Thoracic aorta (tissue), 2 donors: ENCODE results near the gene PPP1R12B. TPM values are rescaled to one million over a fixed set of nuclear protein-coding genes. Genes with fewer than 3 reads are reported as not detected.
"Not testable (repeated sequence)": the region's sequence is repeated elsewhere in the genome, so short reads cannot be mapped to it uniquely, and the experiment has no call there.

ENCODE experiments used
- ATAC-seq: fragments of 150-250 bp; one replicate; pipeline ENCODE4 v1.8.0; 2017; ENCODE audit warnings: low read depth; ENCODE audit not compliant: insufficient number of reproducible peaks, low FRiP score
- DNase-seq: peaks from one replicate; pipeline ENCODE4 v3.0.0-alpha.2; 2020; ENCODE audit warnings: low spot score
- H3K27ac ChIP-seq, 2 donors: fragments of 200-600 bp; sonication (generic); 1 replicate in 1 of 2; 2 replicates in 1 of 2; pipeline ENCODE4 v1.5.1; 2016; ENCODE audit warnings: mild to moderate bottlenecking in 2 of 2, moderate library complexity in 2 of 2
- H3K27me3 ChIP-seq: fragments of 200-600 bp; sonication (generic); replicated peaks from 2 replicates; pipeline ENCODE4 v1.6.0; 2016; ENCODE audit warnings: mild to moderate bottlenecking; ENCODE audit not compliant: insufficient read depth
- H3K36me3 ChIP-seq: fragments of 200-600 bp; sonication (generic); one replicate; pipeline ENCODE4 v1.5.1; 2016
- H3K4me1 ChIP-seq, 2 donors: fragments of 200-600 bp; sonication (generic); 1 replicate in 1 of 2; 2 replicates in 1 of 2; pipeline versions ENCODE4 v1.5.1 to v1.6.0; 2016; ENCODE audit warnings: low read depth in 2 of 2, mild to moderate bottlenecking in 1 of 2; ENCODE audit not compliant: control insufficient read depth in 1 of 2
- H3K4me3 ChIP-seq: fragments of 200-600 bp; sonication (generic); 2 replicates; pipeline ENCODE4 v1.5.1; 2016; ENCODE audit warnings: mild to moderate bottlenecking
- H3K9me3 ChIP-seq: fragments of 200-600 bp; sonication (generic); 2 replicates; pipeline ENCODE4 v1.5.1; 2016
- CTCF ChIP-seq: fragments of 200-600 bp; sonication (generic); IDR thresholded peaks from one replicate; pipeline ENCODE4 v1.5.1; 2019; ENCODE audit warnings: antibody characterized with exemption
- total RNA-seq, 2 donors: library from RNA; depleted of rRNA; stranded (reverse); fragments of >200 nt; gene quantifications; one replicate each; pipeline versions ENCODE4 v1.1.0 to v1.2.3, GENCODE V29; 2016

PPP1R12B gene
- total RNA-seq, 2 donors from 2014 or later: 573 to 677 TPM

GRCh38 chr1:202613571-202613970, 265.1 kb downstream of the PPP1R12B start:
- no peak for TF ChIP-seq CTCF
- DNase-seq: no peak
- H3K4me1 ChIP-seq: peaks cover 20 to 46% of the 10 kb centered on the region in 2 donors
- H3K9me3 ChIP-seq: no peaks in the 10 kb centered on the region
- H3K36me3 ChIP-seq: peaks cover under 1% of the 10 kb centered on the region
- no peak for ATAC-seq
- H3K4me3 ChIP-seq: no peak overlapping the region
- H3K27me3 ChIP-seq: no peaks in the 10 kb centered on the region
- H3K27ac ChIP-seq: no peak overlapping the region

- H3K36me3 ChIP-seq, ATAC-seq, H3K27me3 ChIP-seq, DNase-seq, H3K9me3 ChIP-seq, H3K4me3 ChIP-seq: not testable (repeated sequence)
- H3K4me1 ChIP-seq: peaks cover 26 to 55% of the 10 kb centered on the region in 2 donors
- H3K27ac ChIP-seq: peak overlapping the region; percentile 15 to 60
These were observed 266.1 kb downstream of the PPP1R12B start for GRCh38 chr1:202614363-202615207.

GRCh38 chr1:202615208-202615500, 266.7 kb downstream of the PPP1R12B start:
- Histone ChIP-seq H3K27ac (peak overlapping the region; percentile 15 to 60), H3K4me1 (peaks cover 26 to 57% of the 10 kb centered on the region in 2 donors)
- H3K27me3 ChIP-seq, H3K4me3 ChIP-seq, H3K36me3 ChIP-seq, ATAC-seq, DNase-seq, H3K9me3 ChIP-seq: not testable (repeated sequence)

GRCh38 chr1:202615501-202616354, 267.2 kb downstream of the PPP1R12B start:
- ATAC-seq: peak; percentile 8
- H3K27ac ChIP-seq: peak overlapping the region; percentile 60 to 61

GRCh38 chr1:202616355-202616915, 267.9 kb downstream of the PPP1R12B start:
- H3K27ac ChIP-seq: peak overlapping the region in 1 of 2 donors; percentile 60
- H3K9me3 ChIP-seq: no peaks in the 10 kb centered on the region
- H3K4me3 ChIP-seq: no peak overlapping the region
- no peaks in the 10 kb centered on the region for H3K27me3 ChIP-seq
- no peak for DNase-seq
- no peak for ATAC-seq
- H3K36me3 ChIP-seq: no peaks in the 10 kb centered on the region
- peaks cover 26 to 57% of the 10 kb centered on the region in 2 donors for H3K4me1 ChIP-seq
- TF ChIP-seq CTCF: no peak

More at GRCh38 chr1:202615501-202616354, 267.2 kb downstream of the PPP1R12B start:
- no peak for TF ChIP-seq CTCF
- no peak for DNase-seq
- Histone ChIP-seq H3K36me3 (no peaks in the 10 kb centered on the region), H3K4me1 (peaks cover 26 to 57% of the 10 kb centered on the region in 2 donors), H3K4me3 (no peak overlapping the region), H3K9me3 (no peaks in the 10 kb centered on the region), H3K27me3 (no peaks in the 10 kb centered on the region)

GRCh38 chr1:202619012-202619411, 270.5 kb downstream of the PPP1R12B start:
- ATAC-seq, H3K4me3 ChIP-seq, H3K27me3 ChIP-seq, DNase-seq, H3K36me3 ChIP-seq, H3K9me3 ChIP-seq: not testable (repeated sequence)
- H3K27ac ChIP-seq: peak overlapping the region; percentile 18 to 51
- H3K4me1 ChIP-seq: peaks cover 30 to 68% of the 10 kb centered on the region in 2 donors
